ENCODE results near the gene TIMP3.

Gene TIMP3

GRCh38 chr22:32788904-32789624 is 12.4 kb upstream of the TIMP3 start:
- Histone ChIP-seq H3K4me3 (ENCODE audit: low read length) (no peak overlapping the region), H3K9ac (ENCODE audit: low read length) (peak overlapping the region; percentile 52), H3K9me3 (ENCODE audit: control insufficient read depth, low read length) (no peaks in the 10 kb centered on the region), H3K36me3 (ENCODE audit: control insufficient read depth, insufficient read depth, low read length, severe bottlenecking) (no peaks in the 10 kb centered on the region), H3K4me1 (ENCODE audit: control insufficient read depth, insufficient read depth, low read length) (peaks cover 18% of the 10 kb centered on the region), H3K27me3 (replicated peaks; ENCODE audit: control insufficient read depth, insufficient read depth, low read length) (no peaks in the 10 kb centered on the region)
- peak; percentile 89 for DNase-seq (ENCODE audit: low read depth)

- H3K4me3 ChIP-seq (ENCODE audit: low read length): no peak overlapping the region
- H3K36me3 ChIP-seq (ENCODE audit: control insufficient read depth, insufficient read depth, low read length, severe bottlenecking): no peaks in the 10 kb centered on the region
- no peaks in the 10 kb centered on the region for H3K9me3 ChIP-seq (ENCODE audit: control insufficient read depth, low read length)
- H3K9ac ChIP-seq (ENCODE audit: low read length): peak overlapping the region; percentile 52
- no peak for DNase-seq (ENCODE audit: low read depth)
- peaks cover 24% of the 10 kb centered on the region for H3K4me1 ChIP-seq (ENCODE audit: control insufficient read depth, insufficient read depth, low read length)
- H3K27me3 ChIP-seq (replicated peaks; ENCODE audit: control insufficient read depth, insufficient read depth, low read length): no peaks in the 10 kb centered on the region
Observed at GRCh38 chr22:32789797-32790620, 11.5 kb upstream of the TIMP3 start.

- peaks cover 25% of the 10 kb centered on the region for H3K4me1 ChIP-seq (ENCODE audit: control insufficient read depth, insufficient read depth, low read length)
- H3K9ac ChIP-seq (ENCODE audit: low read length): no peak overlapping the region
- H3K4me3 ChIP-seq (ENCODE audit: low read length): no peak overlapping the region
- H3K27me3 ChIP-seq (replicated peaks; ENCODE audit: control insufficient read depth, insufficient read depth, low read length): no peaks in the 10 kb centered on the region
- no peaks in the 10 kb centered on the region for H3K9me3 ChIP-seq (ENCODE audit: control insufficient read depth, low read length)
- no peaks in the 10 kb centered on the region for H3K36me3 ChIP-seq (ENCODE audit: control insufficient read depth, insufficient read depth, low read length, severe bottlenecking)
- no peak for DNase-seq (ENCODE audit: low read depth)
Observed at GRCh38 chr22:32791056-32791455, 10.4 kb upstream of the TIMP3 start.

- Histone ChIP-seq H3K36me3 (ENCODE audit: control insufficient read depth, insufficient read depth, low read length, severe bottlenecking) (no peaks in the 10 kb centered on the region), H3K9ac (ENCODE audit: low read length) (no peak overlapping the region)
- DNase-seq (ENCODE audit: low read depth): no peak
Observed at GRCh38 chr22:32791485-32791884, 10.0 kb upstream of the TIMP3 start.

GRCh38 chr22:32793589-32793988 is 7.9 kb upstream of the TIMP3 start:
- H3K36me3 ChIP-seq (ENCODE audit: control insufficient read depth, insufficient read depth, low read length, severe bottlenecking): no peaks in the 10 kb centered on the region
- H3K4me3 ChIP-seq (ENCODE audit: low read length): no peak overlapping the region
- no peaks in the 10 kb centered on the region for H3K27me3 ChIP-seq (replicated peaks; ENCODE audit: control insufficient read depth, insufficient read depth, low read length)
- H3K4me1 ChIP-seq (ENCODE audit: control insufficient read depth, insufficient read depth, low read length): peaks cover 29% of the 10 kb centered on the region
- no peak for DNase-seq (ENCODE audit: low read depth)
- H3K9ac ChIP-seq (ENCODE audit: low read length): no peak overlapping the region
- H3K9me3 ChIP-seq (ENCODE audit: control insufficient read depth, low read length): no peaks in the 10 kb centered on the region

More at GRCh38 chr22:32791485-32791884, 10.0 kb upstream of the TIMP3 start:
- Histone ChIP-seq H3K4me1 (ENCODE audit: control insufficient read depth, insufficient read depth, low read length) (peaks cover 27% of the 10 kb centered on the region), H3K9me3 (ENCODE audit: control insufficient read depth, low read length) (no peaks in the 10 kb centered on the region), H3K4me3 (ENCODE audit: low read length) (no peak overlapping the region), H3K27me3 (replicated peaks; ENCODE audit: control insufficient read depth, insufficient read depth, low read length) (no peaks in the 10 kb centered on the region)

- no peaks in the 10 kb centered on the region for H3K27me3 ChIP-seq (replicated peaks; ENCODE audit: control insufficient read depth, insufficient read depth, low read length)
Observed at GRCh38 chr22:32794449-32795213, 6.9 kb upstream of the TIMP3 start.

GRCh38 chr22:32795214-32795596 is 6.3 kb upstream of the TIMP3 start:
- H3K9me3 ChIP-seq (ENCODE audit: control insufficient read depth, low read length): no peaks in the 10 kb centered on the region
- no peaks in the 10 kb centered on the region for H3K36me3 ChIP-seq (ENCODE audit: control insufficient read depth, insufficient read depth, low read length, severe bottlenecking)
- H3K4me3 ChIP-seq (ENCODE audit: low read length): no peak overlapping the region
- DNase-seq (ENCODE audit: low read depth): no peak
- H3K9ac ChIP-seq (ENCODE audit: low read length): peak overlapping the region; percentile 25
- no peaks in the 10 kb centered on the region for H3K27me3 ChIP-seq (replicated peaks; ENCODE audit: control insufficient read depth, insufficient read depth, low read length)
- peaks cover 24% of the 10 kb centered on the region for H3K4me1 ChIP-seq (ENCODE audit: control insufficient read depth, insufficient read depth, low read length)

More at GRCh38 chr22:32794449-32795213, 6.9 kb upstream of the TIMP3 start:
- H3K9me3 ChIP-seq (ENCODE audit: control insufficient read depth, low read length): no peaks in the 10 kb centered on the region
- peak; percentile 43 for DNase-seq (ENCODE audit: low read depth)
- H3K4me1 ChIP-seq (ENCODE audit: control insufficient read depth, insufficient read depth, low read length): peaks cover 22% of the 10 kb centered on the region
- H3K9ac ChIP-seq (ENCODE audit: low read length): peak overlapping the region; percentile 25
- H3K4me3 ChIP-seq (ENCODE audit: low read length): no peak overlapping the region
- H3K36me3 ChIP-seq (ENCODE audit: control insufficient read depth, insufficient read depth, low read length, severe bottlenecking): no peaks in the 10 kb centered on the region

- H3K4me1 ChIP-seq (ENCODE audit: control insufficient read depth, insufficient read depth, low read length): peaks cover 35% of the 10 kb centered on the region
- no peaks in the 10 kb centered on the region for H3K27me3 ChIP-seq (replicated peaks; ENCODE audit: control insufficient read depth, insufficient read depth, low read length)
- H3K9me3 ChIP-seq (ENCODE audit: control insufficient read depth, low read length): no peaks in the 10 kb centered on the region
- no peaks in the 10 kb centered on the region for H3K36me3 ChIP-seq (ENCODE audit: control insufficient read depth, insufficient read depth, low read length, severe bottlenecking)
- no peak overlapping the region for H3K4me3 ChIP-seq (ENCODE audit: low read length)
- peak; percentile 92 for DNase-seq (ENCODE audit: low read depth)
- peak overlapping the region; percentile 51 for H3K9ac ChIP-seq (ENCODE audit: low read length)
Observed at GRCh38 chr22:32796865-32797573, 4.5 kb upstream of the TIMP3 start.

GRCh38 chr22:32799496-32799895 is 2.0 kb upstream of the TIMP3 start:
- Histone ChIP-seq H3K27me3 (replicated peaks; ENCODE audit: control insufficient read depth, insufficient read depth, low read length) (no peaks in the 10 kb centered on the region), H3K36me3 (ENCODE audit: control insufficient read depth, insufficient read depth, low read length, severe bottlenecking) (peaks cover 1% of the 10 kb centered on the region), H3K4me1 (ENCODE audit: control insufficient read depth, insufficient read depth, low read length) (peaks cover 44% of the 10 kb centered on the region), H3K9me3 (ENCODE audit: control insufficient read depth, low read length) (no peaks in the 10 kb centered on the region), H3K4me3 (ENCODE audit: low read length) (no peak overlapping the region), H3K9ac (ENCODE audit: low read length) (peak overlapping the region; percentile 84)
- no peak for DNase-seq (ENCODE audit: low read depth)

- Histone ChIP-seq H3K9me3 (ENCODE audit: control insufficient read depth, low read length) (no peaks in the 10 kb centered on the region), H3K27me3 (replicated peaks; ENCODE audit: control insufficient read depth, insufficient read depth, low read length) (no peaks in the 10 kb centered on the region), H3K36me3 (ENCODE audit: control insufficient read depth, insufficient read depth, low read length, severe bottlenecking) (peaks cover 3% of the 10 kb centered on the region), H3K4me1 (ENCODE audit: control insufficient read depth, insufficient read depth, low read length) (peaks cover 43% of the 10 kb centered on the region), H3K9ac (ENCODE audit: low read length) (peak overlapping the region; percentile 84), H3K4me3 (ENCODE audit: low read length) (peak overlapping the region; percentile 76)
- DNase-seq (ENCODE audit: low read depth): no peak
Observed at GRCh38 chr22:32800158-32800882, 1.2 kb upstream of the TIMP3 start.

Measured in adipocyte (in vitro differentiated cells).